COLO829 (cell line): ENCODE results near the gene PRKCI.
A peak's percentile ranks its signal among the peaks of the same experiment; 100 is the strongest.
"Not testable (repeated sequence)": the region's sequence is repeated elsewhere in the genome, so short reads cannot be mapped to it uniquely, and the experiment has no call there.

Source experiments
- DNase-seq: peaks from one replicate; pipeline ENCODE4 v3.0.0; 2012; ENCODE audit warnings: low spot score

Gene PRKCI

DNA sequence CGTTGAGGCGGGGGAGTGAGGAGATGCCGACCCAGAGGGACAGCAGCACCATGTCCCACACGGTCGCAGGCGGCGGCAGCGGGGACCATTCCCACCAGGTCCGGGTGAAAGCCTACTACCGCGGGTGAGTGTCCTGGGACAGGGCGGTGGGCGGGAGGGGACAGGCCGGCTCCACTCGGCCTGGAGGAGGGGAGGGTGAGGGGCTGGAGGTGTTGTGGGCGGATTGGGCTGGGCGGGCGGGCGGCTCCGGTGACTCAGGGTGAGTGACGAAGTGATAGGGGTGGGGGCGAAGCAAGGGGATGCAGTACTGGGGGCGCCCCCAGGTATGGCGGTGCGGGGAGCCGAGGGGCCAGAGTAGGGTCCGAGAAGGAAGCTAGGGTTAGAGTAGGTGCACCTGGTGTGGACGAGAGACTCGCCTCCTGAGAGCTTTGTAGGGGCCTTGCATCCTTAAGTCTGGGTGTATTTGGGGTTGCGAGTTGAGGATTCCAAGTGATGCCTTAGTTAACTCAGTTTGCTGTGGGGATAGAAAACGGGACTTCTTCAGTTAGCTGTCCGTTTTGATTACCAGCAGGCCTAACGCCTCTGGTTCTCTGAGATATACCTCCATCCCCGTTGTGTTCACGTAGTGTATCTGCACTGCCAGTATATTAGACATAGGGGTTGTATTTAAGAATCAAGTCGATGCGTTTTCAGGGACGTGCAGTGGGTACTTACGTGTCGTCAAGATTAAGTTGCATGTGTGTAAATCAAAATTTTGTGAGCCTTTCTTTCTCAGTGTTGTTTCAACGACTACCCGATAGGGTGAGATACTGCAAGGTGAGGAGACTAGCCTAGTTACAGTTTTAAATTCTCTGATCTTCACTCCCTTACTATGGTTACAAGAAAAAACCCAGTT lies 670 bp downstream of the PRKCI start:
- peak; percentile 39 for DNase-seq

DNA sequence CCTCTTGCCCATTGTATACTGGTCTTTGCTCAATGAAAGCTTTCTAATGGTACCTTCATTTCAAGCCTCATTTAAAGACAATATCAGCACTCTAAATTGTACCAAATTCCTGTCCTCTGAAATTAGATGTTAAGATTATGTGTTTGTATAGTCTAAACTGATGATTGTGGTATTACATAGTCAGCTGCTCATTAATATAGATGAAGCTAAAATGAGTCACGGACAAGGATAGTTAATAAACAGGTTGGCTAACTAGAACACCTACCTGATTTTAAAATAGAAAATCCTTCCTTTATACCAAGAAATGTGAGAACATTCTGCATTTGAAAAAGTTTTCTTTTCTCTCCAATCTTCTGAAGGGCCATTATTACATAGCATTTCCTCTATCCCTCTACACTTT lies 2.9 kb downstream of the PRKCI start:
- no peak for DNase-seq

DNA sequence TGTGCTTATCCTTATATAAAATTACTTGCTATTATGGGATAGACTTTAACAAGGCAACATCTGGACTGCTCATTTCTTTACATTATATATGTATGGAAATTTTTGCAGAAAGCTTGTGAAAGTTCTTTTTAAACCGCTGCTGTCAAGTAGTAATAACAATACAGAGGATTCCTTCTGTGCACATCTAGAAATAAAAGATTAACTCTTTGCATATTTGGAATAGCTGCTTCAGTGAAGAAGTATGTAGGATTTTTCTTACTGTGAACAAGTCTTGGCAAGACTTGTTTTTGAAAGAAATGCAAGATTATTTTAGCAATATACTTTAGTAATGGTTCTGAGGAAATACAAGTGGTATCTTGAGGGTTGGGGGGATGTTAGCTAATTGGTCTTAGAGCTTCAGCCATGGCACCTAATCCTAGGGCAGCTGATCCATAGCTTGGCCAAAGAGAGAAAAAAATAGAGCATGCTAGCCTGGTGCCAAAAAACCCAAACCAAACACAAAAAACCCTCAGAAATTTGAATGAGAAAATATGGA lies 4.3 kb downstream of the PRKCI start:
- no peak for DNase-seq

DNA sequence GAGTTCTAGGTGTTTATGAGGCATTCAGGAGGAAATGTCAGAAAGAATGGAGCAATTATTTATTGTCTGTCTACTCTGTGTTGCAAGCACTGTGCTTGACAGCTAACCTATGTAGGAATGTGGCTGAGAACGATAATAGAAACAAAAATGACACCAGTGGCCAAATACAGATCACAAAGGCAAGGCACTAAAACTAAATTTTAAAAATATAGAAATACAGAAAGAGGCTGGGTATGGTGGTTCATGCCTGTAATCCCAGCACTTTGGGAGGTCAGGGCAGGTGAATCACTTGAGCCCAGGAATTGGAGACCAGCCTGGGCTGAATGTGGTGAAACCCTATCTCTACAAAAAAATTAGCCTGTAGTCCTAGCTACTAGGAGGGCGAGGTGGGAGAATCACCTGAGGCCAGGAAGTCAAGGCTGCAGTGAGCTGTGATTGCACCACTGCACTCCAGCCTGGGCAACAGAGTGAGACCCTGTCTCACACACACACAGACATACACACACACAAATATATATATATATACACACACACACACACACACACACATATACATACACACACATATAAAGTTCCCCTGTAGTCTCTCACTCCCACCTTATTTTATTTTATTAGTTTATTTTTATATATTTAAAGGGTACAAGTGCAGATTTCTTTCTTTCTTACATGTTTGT lies 6.0 kb downstream of the PRKCI start:
- no peak for DNase-seq

DNA sequence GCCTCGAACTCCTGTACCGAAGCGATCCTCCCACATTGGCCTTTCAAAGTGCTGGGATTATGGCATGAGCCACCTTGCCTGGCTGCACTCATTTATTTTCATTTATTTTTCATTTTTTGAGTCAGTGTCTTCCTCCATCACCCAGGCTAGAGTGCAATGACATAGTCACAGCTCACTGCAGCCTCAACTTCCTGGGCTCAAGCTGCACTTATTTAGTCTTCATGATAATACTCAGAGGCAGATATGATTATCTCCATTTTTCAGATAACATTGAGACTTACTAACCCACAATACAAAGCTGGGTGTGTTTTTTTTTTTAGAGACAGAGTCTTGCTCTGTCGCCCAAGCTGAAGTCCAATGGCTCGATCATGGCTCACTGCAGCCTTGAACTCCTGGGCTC lies 10.0 kb downstream of the PRKCI start:
- no peak for DNase-seq

DNA sequence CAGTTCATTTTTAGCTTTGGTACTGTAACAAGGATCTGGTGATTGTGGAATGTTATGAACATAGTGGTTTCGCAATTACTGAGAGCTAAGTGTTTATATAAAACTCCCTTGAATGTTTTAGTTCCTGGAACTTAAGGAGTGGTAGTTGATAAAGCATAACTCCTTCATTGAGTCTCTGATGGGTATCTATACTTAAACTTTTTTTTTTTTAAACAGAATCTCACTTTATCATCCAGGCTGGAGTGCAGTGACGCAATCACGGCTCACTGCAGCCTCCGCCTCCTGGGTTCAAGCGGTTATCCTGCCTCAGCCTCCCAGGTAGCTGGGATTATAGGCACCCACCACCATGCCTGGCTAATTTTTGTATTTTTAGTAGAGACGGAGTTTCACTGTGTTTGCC lies 11.3 kb downstream of the PRKCI start:
- no peak for DNase-seq

DNA sequence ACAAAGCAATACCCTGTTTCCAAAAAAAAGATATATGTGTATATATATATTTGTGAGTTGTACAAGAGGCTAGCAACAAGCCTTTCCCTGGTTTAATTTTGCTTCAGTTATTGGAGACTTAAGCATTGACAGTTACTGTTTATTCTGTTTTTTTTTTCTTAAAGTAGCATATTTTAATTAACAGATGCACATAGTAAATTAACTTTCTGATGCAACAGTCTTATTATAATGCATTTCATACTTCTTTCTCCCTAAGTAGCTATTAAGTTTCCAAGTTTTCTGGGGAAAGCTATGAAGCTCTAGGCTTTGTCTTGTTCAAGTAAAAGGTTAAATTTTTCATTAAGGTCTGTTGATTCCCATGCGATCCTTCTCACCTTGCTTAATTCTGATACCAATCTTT lies 17.9 kb downstream of the PRKCI start:
- no peak for DNase-seq

DNA sequence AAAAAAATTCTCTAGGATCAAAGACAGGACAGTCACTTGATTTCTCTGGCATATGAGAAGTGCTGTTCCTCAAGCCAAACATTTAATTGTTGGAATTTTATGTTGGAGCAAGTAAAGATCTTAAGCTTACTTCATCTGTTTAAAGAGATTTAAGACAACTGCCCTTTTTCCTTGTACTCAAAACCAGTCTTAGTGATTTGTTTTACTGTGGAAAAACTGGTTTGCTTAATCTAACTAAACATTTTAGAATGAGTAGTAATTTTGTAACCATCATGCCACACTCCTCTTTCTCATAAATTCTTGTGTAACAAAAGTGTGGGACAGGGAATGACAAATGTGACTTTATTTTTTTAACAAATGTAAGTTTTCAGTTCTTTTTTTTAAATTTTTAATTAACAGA lies 18.4 kb downstream of the PRKCI start:
- no peak for DNase-seq

DNA sequence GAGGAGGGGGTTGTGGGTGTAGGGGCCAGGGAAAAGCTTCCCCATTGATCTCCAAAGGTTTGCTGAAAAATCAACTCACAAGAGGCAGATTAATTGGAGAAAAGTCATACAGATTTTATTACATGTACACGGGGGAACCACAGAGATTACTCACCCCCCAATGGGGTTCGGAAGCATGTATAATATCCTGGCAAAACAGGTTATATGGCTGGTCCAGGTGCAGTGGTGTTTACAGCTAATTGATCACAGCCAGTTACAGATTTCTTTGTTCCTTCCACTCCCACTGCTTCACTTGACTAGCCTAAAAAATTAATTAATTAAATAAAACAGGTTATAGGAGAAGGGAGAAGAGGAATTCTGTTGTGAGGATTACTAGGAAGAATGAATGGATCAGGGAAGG lies 22.4 kb downstream of the PRKCI start:
- no peak for DNase-seq

DNA sequence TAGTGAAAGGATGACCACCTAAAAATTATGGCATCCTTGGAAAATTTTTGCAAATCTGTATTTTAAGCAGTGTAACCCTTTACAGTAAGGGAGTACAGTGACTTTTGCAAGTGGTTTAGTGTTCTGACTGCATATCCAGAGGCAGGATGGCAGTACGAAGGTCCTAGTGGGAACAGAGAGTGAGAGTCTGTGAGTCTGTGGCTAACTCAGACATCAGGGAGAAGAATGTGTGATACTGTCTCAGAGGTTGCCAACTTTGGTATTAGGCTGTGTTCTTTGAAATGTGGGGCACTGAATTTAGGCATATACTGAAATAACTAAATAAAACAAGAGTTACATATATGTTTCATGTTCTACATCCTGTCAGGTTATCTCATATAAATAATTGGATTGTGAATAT lies 25.7 kb downstream of the PRKCI start:
- no peak for DNase-seq

DNA sequence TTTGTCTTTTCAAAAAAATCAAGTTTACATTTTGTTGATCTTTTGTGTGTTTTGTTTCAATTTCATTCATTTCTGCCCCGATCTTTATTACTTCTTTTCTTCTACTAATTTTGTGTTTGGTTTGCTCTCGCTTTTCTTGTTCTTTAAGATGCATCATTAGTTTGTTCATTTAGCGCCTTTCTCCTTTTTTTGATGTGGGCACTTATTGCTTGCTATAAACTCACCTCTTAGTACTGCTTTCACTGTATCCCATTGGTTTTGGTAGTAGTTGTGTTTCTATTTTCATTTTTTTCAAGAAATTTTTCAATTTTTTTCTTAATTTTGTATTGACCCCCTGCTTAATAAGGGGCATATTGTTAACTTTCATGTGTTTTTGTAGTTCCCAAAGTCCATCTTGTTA lies 34.4 kb downstream of the PRKCI start:
- DNase-seq = no peak

DNA sequence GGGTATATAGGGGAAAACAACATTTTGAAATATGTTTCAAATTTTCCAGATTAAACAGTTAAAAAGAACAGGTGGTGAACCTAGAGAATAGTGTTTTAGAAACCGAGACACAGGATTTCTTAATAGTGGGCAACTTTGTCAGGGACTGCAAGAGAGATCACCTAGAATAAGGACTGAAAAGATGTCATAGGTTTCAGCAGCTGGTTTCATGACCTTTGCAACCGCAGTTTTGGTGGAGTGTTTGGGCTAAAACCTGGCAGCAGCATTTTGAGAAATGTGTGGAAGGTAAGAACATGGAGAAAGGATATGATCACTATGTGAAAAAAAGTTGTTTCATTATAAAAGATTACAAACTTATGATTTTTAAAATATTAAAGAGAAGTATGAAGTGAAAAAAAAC lies 34.9 kb downstream of the PRKCI start:
- DNase-seq = no peak

DNA sequence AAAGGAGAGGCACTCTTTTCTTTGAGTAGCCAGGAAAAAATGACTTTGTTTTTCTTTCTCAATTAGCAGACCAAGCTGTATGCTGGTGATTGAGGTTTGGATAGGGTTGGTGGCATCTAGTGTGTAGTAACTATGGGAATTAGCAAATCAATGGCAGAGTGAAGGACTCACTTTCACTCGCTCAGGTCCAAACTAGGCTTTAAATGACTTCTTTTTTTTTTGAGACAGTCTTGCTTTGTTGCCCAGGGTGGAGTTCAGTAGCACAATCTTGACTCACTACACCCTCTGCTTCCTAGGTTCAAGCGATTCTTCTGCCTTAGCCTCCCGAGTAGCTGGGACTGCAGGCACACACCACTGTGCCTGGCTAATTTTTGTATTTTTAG lies 35.9 kb downstream of the PRKCI start:
- no peak for DNase-seq

DNA sequence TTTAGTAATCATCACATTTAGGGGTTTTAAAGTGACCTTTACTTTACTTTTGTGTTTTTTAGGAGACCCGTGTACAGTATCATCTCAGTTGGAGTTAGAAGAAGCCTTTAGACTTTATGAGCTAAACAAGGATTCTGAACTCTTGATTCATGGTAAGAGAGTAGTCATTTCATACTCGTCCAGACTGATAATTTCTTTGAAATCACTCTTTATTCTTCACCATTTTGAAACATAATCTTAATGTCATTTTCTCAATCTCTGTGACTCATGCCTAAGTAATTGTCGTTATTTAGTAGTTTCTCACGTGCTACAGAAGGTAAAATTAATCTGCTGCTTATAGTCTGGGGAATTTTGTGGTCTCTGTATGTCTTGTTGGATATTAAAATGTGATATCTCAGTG lies 37.7 kb downstream of the PRKCI start:
- no peak for DNase-seq

DNA sequence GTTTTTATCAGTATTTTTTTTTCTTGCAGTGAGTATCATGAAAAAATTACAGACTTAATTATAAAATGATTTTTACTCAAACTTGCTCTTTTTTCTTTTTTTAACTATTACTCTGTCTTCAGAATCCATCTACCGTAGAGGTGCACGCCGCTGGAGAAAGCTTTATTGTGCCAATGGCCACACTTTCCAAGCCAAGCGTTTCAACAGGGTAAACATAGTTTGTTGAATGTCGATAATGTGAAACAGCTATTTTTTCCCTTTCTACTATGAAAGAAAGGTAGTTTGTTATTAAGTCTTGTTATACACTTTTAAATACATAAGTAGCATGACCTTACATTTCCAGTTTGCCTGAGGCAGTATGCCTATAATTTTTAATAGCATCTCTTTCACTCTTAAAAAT lies 45.6 kb downstream of the PRKCI start:
- no peak for DNase-seq

DNA sequence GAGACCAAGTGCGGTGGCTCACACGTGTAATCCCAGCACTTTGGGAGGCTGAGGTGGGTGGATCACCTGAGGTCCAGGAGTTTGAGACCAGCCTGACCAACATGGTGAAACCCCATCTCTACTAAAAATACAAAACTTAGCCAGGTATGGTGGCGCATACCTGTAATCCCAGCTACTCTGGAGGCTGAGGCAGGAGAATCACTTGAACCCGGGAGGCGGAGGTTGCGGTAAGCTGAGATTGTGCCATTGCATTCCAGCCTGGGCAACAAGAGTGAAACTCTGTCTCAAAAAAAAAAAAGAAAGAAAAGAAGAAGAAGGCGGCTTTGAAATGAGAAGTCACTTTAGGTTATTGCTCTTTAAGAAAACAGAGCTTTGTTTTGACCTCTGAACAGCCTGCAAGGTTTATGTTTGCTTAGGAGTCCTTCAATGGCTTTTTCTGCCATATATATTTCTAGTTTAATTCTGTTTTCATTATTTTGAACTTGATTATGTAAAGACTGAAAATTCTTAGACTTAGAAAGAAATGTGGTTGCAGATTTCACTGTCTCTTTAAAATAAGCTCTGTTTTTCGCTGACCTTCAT lies 47.5 kb downstream of the PRKCI start:
- not testable (repeated sequence) for DNase-seq

DNA sequence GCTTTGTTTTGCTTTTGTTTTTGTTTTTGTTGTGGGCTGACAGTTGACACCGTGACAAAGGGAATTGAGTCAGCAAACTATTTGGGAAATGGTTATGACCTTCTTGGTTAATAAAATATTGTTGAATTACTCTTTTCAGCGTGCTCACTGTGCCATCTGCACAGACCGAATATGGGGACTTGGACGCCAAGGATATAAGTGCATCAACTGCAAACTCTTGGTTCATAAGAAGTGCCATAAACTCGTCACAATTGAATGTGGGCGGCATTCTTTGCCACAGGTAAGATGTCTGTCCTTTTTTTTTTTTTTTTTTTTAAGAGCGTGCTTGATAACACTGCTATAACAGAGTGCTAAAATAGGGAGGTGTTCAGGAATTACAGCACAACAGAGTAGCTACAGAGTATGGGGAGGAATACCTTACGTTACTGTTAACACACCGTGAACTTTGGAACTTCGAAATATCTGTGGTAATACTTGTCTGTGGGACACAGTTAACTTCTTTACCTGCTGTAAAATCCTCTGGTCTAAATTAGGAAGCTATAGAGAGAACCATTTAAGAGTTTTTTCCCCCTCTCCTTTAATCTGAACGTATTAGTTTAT lies 48.2 kb downstream of the PRKCI start:
- no peak for DNase-seq

DNA sequence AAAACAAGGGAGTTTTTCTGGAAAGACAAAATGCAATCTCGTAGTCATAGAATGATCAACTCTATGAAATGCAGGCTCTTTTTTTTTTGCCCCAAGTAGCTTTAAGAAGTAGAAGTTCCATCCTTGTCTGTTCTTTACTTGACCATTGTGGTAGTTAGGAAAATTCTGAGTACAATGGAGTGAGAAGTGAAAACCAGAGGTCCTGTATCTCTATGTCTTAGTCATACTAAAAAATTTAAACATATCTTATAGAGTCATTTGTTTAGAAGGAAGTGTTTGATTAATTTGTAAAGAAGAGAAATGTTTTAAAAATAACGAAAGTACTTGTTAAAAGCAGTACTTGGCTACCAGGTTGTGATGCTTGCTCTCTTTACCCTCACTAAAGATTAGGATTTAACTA lies 52.4 kb downstream of the PRKCI start:
- DNase-seq = no peak

DNA sequence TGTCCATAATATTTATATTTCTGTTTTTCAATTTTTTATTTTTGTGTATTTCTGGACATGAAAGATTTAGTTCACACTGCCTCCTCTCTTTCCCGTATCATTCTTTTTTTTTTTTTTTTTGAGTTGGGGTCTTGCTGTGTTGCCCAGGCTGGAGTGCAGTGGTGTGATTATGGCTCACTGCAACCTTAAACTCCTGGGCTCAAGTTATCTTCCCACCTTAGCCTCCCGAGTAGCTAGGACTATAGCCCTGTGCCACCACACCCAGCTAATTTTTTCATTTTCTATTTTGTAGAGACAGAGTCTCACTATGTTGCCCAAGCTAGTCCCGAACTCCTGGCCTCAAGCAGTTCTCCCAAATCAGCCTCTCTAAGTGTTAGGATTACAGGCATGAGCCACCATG lies 53.6 kb downstream of the PRKCI start:
- no peak for DNase-seq

DNA sequence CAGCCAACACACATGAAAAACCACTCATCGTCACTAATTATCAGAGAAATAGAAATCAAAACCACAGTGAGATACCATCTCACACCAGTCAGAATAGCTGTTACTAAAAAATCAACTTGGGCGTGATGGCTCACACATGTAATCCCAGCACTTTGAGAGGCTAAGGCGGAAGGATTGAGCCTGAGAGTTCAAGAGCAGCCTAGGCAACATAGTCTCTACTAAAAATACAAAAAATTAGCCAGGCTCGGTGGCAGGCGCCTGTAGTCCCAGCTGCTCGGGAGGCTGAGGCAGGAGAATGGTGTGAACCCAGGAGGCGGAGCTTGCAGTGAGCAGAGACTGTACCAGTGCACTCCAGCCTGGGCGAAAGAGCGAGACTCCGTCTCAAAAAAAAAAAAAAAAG lies 55.1 kb downstream of the PRKCI start:
- DNase-seq = not testable (repeated sequence)

DNA sequence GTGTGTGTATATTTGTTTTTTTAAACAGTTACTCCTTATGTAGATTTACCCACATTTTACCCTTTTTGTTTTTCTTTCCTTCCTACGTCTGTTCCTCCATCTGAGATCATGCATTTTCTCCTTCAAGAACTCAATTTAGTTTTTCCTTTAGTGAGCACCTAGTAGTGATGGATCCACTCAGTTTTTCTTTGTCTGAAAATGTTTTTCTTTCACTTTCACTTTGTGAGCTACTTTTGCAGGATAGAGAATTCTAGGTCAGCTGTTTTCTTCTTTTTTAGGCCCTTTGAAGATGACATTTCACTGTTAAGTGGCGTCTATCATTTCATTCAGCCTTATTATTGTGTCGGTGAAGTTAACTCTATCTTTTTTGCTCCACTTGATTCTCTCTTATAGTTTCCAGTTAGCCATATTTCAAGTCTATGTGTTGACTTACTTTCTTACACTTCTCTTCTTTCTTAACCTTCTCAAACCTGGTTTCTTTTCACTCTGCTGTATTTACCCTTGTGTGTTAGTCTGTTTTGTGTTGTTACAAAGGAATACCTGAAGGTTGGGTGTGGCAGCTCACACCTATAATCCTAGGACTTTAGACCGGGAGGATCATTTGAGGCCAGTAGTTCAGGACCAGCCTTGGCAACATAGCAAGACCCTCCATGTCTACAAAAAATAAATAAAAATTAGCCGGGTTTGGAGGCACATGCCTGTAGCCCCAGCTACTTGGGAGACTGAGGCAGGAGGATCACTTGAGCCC lies 55.8 kb downstream of the PRKCI start:
- DNase-seq = no peak

DNA sequence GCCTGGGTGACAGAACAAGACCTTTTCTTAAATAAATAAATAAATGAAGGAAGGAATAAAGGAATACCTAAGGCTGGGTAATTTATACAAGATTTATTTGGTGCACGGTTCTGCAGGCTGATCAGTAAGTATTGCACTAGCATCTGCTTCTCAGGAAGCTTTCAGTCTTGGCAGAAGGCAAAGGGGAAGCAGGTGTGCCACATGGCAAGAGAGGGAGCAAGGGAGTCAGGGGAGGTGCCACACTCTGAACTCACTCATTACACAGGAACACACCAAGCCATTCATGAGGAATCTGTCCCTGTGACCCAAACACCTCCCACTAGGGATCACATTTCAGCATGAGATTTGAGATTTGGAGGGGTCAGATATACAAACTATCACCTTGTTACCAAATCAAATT lies 56.4 kb downstream of the PRKCI start:
- DNase-seq = no peak
